GM10847 (cell line): ENCODE data around the gene MEGF11.

Experiments
- POLR2A ChIP-seq: IDR thresholded peaks from 2 replicates; pipeline ENCODE4 v1.6.1; 2011; ENCODE audit not compliant: insufficient read length; ENCODE audit errors: extremely low read depth

MEGF11 gene

GRCh38 chr15:65920825-65921309 is 332.7 kb downstream of the MEGF11 start:
- TF ChIP-seq POLR2A = no peak

GRCh38 chr15:65920121-65920520 is 333.4 kb downstream of the MEGF11 start:
- no peak for TF ChIP-seq POLR2A

GRCh38 chr15:65919353-65919752 is 334.2 kb downstream of the MEGF11 start:
- no peak for TF ChIP-seq POLR2A

GRCh38 chr15:65918945-65919344 is 334.6 kb downstream of the MEGF11 start:
- TF ChIP-seq POLR2A = no peak

- TF ChIP-seq POLR2A = no peak
Measured at GRCh38 chr15:65918357-65918920, 335.1 kb downstream of the MEGF11 start.

GRCh38 chr15:65917936-65918335 is 335.6 kb downstream of the MEGF11 start:
- TF ChIP-seq POLR2A = no peak

- no peak for TF ChIP-seq POLR2A
Measured at GRCh38 chr15:65917407-65917756, 336.2 kb downstream of the MEGF11 start.

- no peak for TF ChIP-seq POLR2A
Measured at GRCh38 chr15:65916664-65917406, 336.7 kb downstream of the MEGF11 start.

- TF ChIP-seq POLR2A = no peak
Measured at GRCh38 chr15:65916041-65916663, 337.4 kb downstream of the MEGF11 start.

- no peak for TF ChIP-seq POLR2A
Measured at GRCh38 chr15:65914981-65915925, 338.3 kb downstream of the MEGF11 start.

- TF ChIP-seq POLR2A = no peak
Measured at GRCh38 chr15:65914386-65914785, 339.2 kb downstream of the MEGF11 start.

- no peak for TF ChIP-seq POLR2A
Measured at GRCh38 chr15:65913631-65914199, 339.8 kb downstream of the MEGF11 start.

GRCh38 chr15:65912235-65912634 is 341.3 kb downstream of the MEGF11 start:
- no peak for TF ChIP-seq POLR2A

- TF ChIP-seq POLR2A = no peak
Measured at GRCh38 chr15:65910341-65910740, 343.2 kb downstream of the MEGF11 start.

GRCh38 chr15:65909831-65910230 is 343.7 kb downstream of the MEGF11 start:
- no peak for TF ChIP-seq POLR2A
